ENCODE results near the gene ENTREP3.
"Not testable (repeated sequence)": the region's sequence is repeated elsewhere in the genome, so short reads cannot be mapped to it uniquely, and the experiment has no call there.

Gene ENTREP3

DNA sequence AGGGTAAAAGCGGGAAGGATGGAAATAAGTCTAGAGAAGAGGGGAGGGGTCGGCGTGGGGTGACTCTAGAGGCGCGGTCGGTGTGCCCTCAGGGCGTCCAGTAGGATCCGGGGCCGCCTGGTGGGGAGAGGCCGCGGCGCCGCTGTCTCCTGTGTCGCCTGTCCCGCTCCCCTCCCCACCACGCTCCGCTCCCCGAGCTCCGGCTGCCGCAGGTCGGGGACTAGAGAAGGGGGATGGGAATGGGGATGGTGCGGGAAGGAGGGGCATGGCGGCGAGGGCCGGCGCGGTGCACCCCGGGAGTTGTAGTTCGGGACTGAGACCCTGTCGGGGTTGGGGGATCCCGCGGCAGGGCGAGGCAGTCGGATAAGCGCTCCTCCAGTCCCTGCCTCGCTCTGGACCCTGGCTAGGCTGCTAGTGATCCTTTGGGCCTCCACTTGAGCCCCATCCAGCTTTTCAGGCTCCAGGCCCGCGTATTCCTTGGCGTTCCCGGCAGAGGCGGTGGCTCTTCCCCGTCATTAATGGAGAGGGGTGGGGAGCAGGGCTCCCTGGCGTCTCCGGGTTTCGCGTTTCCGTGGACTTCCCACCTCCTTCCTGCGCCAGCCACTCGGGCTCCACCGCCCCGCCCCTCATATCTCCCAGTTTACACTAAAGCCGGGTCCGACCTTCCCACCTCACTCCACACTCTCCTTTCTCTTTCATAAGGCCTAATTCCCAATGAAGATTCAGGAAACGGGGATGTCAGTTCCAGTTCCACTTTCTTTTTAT lies at the start of gene ENTREP3:
Gene ENTREP3, minus strand, starts transcription at position 241 of the 765 bp plus-strand sequence. CDS start 606 bp downstream, outside the sequence.
- peak; percentile 75 for FAIRE-seq

GRCh38 chr1:155304558-155305063 lies 49.3 kb upstream of the ENTREP3 start:
- FAIRE-seq: no peak

DNA sequence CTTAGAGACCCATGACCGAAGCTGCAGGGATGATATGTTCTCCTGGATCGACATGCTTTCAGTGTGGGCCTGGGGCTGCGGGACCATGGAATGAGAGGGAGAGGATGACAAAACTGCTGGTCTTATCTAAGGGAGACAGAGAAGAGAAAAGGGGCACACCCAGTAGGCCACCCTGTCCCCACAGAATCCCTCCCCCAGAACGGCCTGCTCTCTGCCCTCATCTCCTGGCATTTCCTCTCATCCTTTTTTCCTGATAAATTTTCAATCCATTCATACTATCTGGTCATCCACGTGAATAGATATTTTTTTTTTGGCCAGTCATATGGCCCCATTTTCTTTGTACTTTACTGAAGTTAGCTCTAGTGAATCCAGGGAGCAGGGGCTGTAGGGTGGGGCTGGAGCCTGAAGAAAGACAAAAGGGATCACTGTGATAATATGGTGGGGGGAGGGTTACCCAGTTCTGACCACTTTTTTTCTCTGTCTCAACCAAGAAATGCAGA lies 46.1 kb upstream of the ENTREP3 start, which contains the start of gene PKLR:
Gene PKLR, minus strand, starts transcription at position 97 of the 500 bp plus-strand sequence. Its CDS starts 43 bp downstream, at position 54.
- FAIRE-seq: no peak

GRCh38 chr1:155300553-155301329 lies 45.5 kb upstream of the ENTREP3 start:
- no peak for FAIRE-seq

GRCh38 chr1:155300024-155300423 lies 44.7 kb upstream of the ENTREP3 start:
- no peak for FAIRE-seq

- no peak for FAIRE-seq
Measured at GRCh38 chr1:155297384-155297783, 42.1 kb upstream of the ENTREP3 start.

DNA sequence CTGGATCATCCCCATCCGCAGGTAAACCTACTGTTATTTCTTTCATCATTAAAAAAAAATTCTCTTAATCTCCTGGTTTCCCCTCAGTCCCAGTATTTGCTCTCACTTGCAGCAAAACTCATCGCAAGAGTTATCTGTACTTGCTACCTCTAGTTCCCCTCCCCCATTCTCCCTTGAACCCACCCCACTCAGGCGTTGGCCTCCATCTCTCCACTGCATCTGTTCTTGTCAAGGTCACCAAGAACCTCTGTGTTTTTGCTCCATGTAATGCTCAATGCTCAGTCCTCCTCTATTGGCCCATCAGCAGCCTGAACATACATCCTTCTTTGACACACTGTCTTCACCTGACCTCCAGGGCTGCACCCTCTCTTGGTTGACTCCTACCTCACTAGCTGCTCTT lies 41.4 kb upstream of the ENTREP3 start:
- no peak for FAIRE-seq

GRCh38 chr1:155295942-155296267 lies 40.6 kb upstream of the ENTREP3 start:
- FAIRE-seq: no peak

DNA sequence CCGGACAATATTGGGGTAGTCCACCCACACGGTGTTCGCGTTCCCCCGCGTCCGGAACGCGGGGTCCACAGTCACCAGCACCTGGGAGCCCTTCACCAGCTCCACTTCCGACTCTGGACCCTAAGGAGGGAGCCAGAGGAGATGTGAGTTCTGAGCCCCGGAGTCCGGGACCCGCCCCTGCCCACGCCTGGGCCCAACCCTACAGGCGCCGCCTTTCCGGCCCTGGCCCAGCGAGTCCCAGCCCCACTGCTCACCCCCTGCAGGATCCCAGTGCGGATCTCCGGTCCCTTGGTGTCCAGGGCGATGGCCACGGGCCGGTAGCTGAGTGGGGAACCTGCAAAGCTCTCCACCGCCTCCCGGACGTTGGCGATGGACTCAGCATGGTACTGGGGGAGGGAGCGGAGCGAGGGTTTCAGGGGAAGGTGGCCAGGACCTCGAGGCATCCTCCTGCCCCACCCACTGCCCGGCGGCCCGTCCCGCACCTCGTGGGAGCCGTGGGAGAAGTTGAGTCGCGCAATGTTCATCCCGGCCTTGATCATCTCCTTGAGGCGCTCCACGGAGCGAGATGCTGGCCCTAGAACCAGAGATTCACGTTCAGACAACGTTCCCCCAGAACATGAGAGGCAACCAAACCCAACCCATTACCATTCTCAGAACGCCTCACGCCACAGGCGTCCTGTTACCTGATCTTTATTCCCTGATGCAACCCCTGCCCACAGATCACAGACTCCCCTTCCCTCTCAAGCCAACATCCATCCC lies 40.1 kb upstream of the ENTREP3 start:
- no peak for FAIRE-seq

- no peak for FAIRE-seq
Measured at GRCh38 chr1:155294520-155295182, 39.4 kb upstream of the ENTREP3 start.

DNA sequence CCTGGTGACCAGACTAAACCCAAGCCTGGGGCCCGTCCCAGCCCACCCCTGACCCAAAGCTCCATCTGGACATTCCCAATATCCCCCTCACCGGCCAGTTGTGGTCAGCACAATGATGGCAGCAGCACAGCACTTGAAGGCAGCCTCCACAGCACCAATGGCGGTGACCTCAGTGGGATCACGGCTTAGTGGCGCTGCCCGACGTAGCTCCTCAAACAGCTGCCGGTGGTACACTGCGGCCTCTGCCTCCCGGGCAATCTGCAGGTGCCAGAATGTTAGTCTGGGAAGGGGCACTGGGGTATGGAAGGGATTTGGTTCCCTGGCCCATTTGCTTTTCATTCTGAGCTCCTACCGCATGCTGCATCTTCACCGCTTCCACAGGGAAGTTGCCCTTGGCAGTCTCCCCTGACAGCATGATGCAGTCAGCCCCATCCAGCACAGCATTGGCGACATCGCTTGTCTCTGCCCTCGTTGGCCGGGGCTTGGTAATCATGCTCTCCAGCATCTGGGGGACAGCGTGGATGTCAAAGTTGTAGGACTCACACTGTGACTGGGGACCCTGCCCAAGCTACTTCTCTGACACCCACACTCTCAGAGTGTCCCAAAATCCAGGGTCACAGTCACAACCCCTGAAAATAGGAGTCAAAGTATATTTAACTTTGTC lies 37.9 kb upstream of the ENTREP3 start:
- FAIRE-seq: no peak

GRCh38 chr1:155291006-155291405 lies 35.7 kb upstream of the ENTREP3 start:
- not testable (repeated sequence) for FAIRE-seq

- FAIRE-seq: no peak
Measured at GRCh38 chr1:155287987-155288543, 32.8 kb upstream of the ENTREP3 start.

- no peak for FAIRE-seq
Measured at GRCh38 chr1:155286544-155286943, 31.3 kb upstream of the ENTREP3 start.

DNA sequence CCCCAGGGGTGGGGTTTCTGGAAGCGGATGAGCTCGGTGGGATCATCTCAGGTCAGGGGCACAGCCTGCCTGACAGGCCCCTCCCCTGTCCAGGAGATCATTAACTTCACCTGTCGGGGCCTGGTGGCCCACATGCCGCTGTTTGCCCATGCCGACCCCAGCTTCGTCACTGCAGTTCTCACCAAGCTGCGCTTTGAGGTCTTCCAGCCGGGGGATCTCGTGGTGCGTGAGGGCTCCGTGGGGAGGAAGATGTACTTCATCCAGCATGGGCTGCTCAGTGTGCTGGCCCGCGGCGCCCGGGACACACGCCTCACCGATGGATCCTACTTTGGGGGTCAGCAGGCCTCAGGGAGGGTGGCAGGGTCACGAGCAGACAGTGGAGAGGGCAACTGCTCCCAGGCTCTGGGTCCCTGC lies 30.4 kb upstream of the ENTREP3 start:
- no peak for FAIRE-seq

DNA sequence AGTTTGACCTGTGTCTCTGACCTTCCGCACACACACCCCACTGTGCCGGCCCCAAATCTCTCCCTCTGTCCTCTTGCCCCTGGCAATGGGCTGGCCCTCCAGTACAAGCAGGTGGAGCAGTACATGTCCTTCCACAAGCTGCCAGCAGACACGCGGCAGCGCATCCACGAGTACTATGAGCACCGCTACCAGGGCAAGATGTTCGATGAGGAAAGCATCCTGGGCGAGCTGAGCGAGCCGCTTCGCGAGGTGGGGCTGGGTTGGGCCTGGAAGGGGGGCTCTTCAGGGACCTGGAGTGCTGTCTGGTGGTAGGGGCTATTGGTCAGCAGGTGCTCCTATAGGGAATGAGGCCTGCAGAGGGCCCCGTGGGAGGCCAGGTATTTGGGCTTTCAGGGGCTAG lies 29.8 kb upstream of the ENTREP3 start:
- FAIRE-seq: no peak

- FAIRE-seq: no peak
Measured at GRCh38 chr1:155284476-155284875, 29.2 kb upstream of the ENTREP3 start.

DNA sequence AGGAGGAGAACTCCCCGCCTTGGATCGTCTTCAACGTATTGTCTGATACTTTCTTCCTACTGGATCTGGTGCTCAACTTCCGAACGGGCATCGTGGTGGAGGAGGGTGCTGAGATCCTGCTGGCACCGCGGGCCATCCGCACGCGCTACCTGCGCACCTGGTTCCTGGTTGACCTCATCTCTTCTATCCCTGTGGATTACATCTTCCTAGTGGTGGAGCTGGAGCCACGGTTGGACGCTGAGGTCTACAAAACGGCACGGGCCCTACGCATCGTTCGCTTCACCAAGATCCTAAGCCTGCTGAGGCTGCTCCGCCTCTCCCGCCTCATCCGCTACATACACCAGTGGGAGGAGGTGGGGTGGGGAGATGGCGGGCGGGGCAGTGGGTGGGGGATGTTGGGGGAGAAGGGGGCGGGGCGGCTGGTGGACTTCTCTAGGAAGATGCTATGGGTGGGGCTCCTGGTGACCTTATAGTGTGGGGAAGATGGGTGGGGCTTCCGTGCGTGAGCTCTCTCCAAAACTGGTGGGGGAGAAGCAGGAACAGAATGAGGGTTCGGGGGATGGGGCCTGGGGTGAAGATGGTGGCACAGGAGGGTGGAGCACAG lies 27.3 kb upstream of the ENTREP3 start:
- FAIRE-seq: no peak

DNA sequence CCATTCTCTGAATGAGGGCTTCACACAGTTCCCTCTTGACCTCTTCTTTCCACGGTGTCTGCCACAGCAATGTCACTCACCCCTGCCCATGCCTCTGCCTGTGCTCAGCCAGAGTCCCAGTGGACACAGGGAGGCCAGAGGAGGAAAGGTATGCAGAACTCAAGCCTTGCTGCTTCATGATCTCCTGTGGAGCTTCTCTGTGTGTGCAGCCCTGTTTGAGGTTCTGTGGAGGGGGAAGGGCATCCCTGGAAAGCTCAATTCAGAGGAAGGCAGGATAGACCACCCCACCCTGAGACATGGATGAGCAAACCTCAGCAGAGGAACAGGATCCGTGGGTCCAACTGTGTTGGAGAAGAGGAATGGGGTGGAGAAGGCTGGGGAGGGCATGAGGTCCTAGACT lies 24.0 kb upstream of the ENTREP3 start:
- FAIRE-seq: no peak

GRCh38 chr1:155278689-155279160 lies 23.4 kb upstream of the ENTREP3 start:
- no peak for FAIRE-seq

Measured in TTC549 (cell line).